SK-N-SH treated with all-trans-retinoic acid at 6 μM for 48 hours (cell line): Measurements from ENCODE around the gene ONECUT3.

Experiments used
- ATAC-seq: fragments of 200-7000 bp; cut with Tn5 transposase; 3 replicates; pipeline ENCODE4 v1.9.1; 2020; ENCODE audit warnings: mild to moderate bottlenecking, moderate library complexity
- BACH2 ChIP-seq: fragments of 250-450 bp; sonication (Bioruptor Pico); IDR thresholded peaks from 2 replicates; pipeline ENCODE4 v1.9.0; 2021; ENCODE audit warnings: mild to moderate bottlenecking, borderline replicate concordance
- CSDC2 ChIP-seq: fragments of 250-450 bp; sonication (Bioruptor Pico); IDR thresholded peaks from 2 replicates; pipeline ENCODE4 v1.5.0; 2020; ENCODE audit warnings: mild to moderate bottlenecking, moderate library complexity
- ESRRG ChIP-seq: fragments of 250-450 bp; sonication (Bioruptor Pico); IDR thresholded peaks from 2 replicates; pipeline ENCODE4 v1.6.1; 2021; ENCODE audit warnings: mild to moderate bottlenecking
- ISL1 ChIP-seq: fragments of 250-450 bp; sonication (Bioruptor Pico); IDR thresholded peaks from 2 replicates; pipeline ENCODE4 v2.1.2; 2022; ENCODE audit warnings: mild to moderate bottlenecking, moderate library complexity
- OSR1 ChIP-seq: fragments of 250-450 bp; sonication (Bioruptor Pico); IDR thresholded peaks from 2 replicates; pipeline ENCODE4 v1.8.0; 2022; ENCODE audit warnings: moderate library complexity, mild to moderate bottlenecking, inconsistent platforms
- PATZ1 ChIP-seq: fragments of 250-450 bp; sonication (Bioruptor Pico); IDR thresholded peaks from 2 replicates; pipeline ENCODE4 v1.8.0; 2020; ENCODE audit warnings: mild to moderate bottlenecking, moderate library complexity, borderline replicate concordance
- PPARA ChIP-seq: fragments of 250-450 bp; sonication (Bioruptor Pico); IDR thresholded peaks from 2 replicates; pipeline ENCODE4 v1.5.0; 2020; ENCODE audit warnings: mild to moderate bottlenecking, borderline replicate concordance
- RARB ChIP-seq: fragments of 250-450 bp; sonication (Bioruptor Pico); IDR thresholded peaks from 2 replicates; pipeline ENCODE4 v1.8.0; 2021; ENCODE audit warnings: mild to moderate bottlenecking, moderate library complexity
- SNAI2 ChIP-seq: fragments of 250-450 bp; sonication (Bioruptor Pico); IDR thresholded peaks from 2 replicates; pipeline ENCODE4 v1.5.0; 2020; ENCODE audit warnings: mild to moderate bottlenecking, moderate library complexity
- TOX ChIP-seq: fragments of 250-450 bp; sonication (Bioruptor Pico); IDR thresholded peaks from 2 replicates; pipeline ENCODE4 v1.8.0; 2021; ENCODE audit warnings: mild to moderate bottlenecking, moderate library complexity, borderline replicate concordance
- TSHZ2 ChIP-seq: fragments of 250-450 bp; sonication (Bioruptor Pico); IDR thresholded peaks from 2 replicates; pipeline ENCODE4 v1.5.0; 2020; ENCODE audit warnings: mild to moderate bottlenecking, moderate library complexity
- ZC3H10 ChIP-seq: fragments of 250-450 bp; sonication (Bioruptor Pico); IDR thresholded peaks from 2 replicates; pipeline ENCODE4 v1.5.1; 2021; ENCODE audit warnings: mild to moderate bottlenecking, moderate library complexity
- ZFP3 ChIP-seq: fragments of 250-450 bp; sonication (Bioruptor Pico); IDR thresholded peaks from 2 replicates; pipeline ENCODE4 v1.5.0; 2020; ENCODE audit warnings: mild to moderate bottlenecking, moderate library complexity
- ZNF565 ChIP-seq: fragments of 450-650 bp; formaldehyde crosslinking; conservative IDR thresholded peaks from 2 replicates; pipeline ENCODE4 v1.5.0; 2020; ENCODE audit warnings: low read depth, mild to moderate bottlenecking, moderate library complexity
- ZNF70 ChIP-seq: fragments of 450-650 bp; formaldehyde crosslinking; IDR thresholded peaks from 2 replicates; pipeline ENCODE4 v1.5.0; 2020; ENCODE audit warnings: mild to moderate bottlenecking, moderate library complexity
- ZNF8 ChIP-seq: fragments of 450-650 bp; formaldehyde crosslinking; IDR thresholded peaks from 2 replicates; pipeline ENCODE4 v1.5.0; 2020; ENCODE audit warnings: mild to moderate bottlenecking, moderate library complexity
- TF ChIP-seq, protein P1 (sequence below): fragments of 250-450 bp; sonication (Bioruptor Pico); IDR thresholded peaks from 2 replicates; pipeline ENCODE4 v1.5.1; 2021; ENCODE audit warnings: mild to moderate bottlenecking, moderate library complexity
- TF ChIP-seq, protein P2 (sequence below): fragments of 250-450 bp; sonication (Bioruptor Pico); IDR thresholded peaks from 2 replicates; pipeline ENCODE4 v1.8.0; 2021; ENCODE audit warnings: low read depth, mild to moderate bottlenecking, moderate library complexity, borderline replicate concordance
- TF ChIP-seq, protein P3 (sequence below): fragments of 250-450 bp; sonication (Bioruptor Pico); IDR thresholded peaks from 2 replicates; pipeline ENCODE4 v1.5.1; 2020; ENCODE audit warnings: low read depth, mild to moderate bottlenecking, moderate library complexity

ONECUT3 gene

GRCh38 chr19:1764729-1765128, 11.4 kb downstream of the ONECUT3 start (continued):
- TF ChIP-seq PATZ1 (CRISPR knock-in tag) = no peak
- no peak for TF ChIP-seq ZC3H10 (CRISPR knock-in tag)
- no peak for TF ChIP-seq SNAI2 (CRISPR knock-in tag)
- TF ChIP-seq TSHZ2 (CRISPR knock-in tag) = no peak

DNA sequence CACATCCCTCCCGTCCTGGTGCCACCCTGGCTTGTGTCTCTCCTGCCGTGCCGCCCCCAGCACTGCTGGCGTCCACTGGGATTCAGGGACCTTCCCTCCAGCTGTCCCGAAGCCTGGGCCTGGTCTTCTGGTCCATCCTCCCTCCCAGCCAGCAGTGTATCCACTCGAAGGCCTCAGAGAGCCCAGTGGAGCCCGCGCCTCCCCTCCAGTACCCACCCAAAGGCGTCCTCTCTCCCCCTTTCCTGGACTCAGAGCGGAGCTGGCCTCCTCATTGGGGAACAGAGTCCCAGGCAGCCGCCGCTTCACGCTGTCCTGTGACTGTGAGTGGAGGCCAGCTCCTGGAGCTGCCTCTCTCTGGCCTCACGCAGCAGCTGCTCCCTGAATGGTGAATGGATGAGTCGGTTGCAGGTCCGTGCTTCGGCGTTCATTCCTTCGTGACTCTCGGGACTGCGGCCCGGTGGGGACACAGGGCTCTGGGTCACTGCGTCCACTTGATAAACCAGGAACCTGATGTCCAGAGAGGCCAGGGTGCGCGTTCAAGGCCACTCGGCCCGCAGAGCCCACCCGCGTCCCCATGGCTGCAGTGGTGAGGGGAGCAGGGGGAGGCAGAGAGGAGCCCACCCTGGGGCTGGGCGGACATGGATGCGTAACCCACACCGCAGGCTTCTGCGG, 12.1 kb downstream of the ONECUT3 start:
- no peak for ATAC-seq
- TF ChIP-seq ZC3H10 (CRISPR knock-in tag) (no peak), SNAI2 (CRISPR knock-in tag) (no peak), PPARA (CRISPR knock-in tag) (no peak), TSHZ2 (CRISPR knock-in tag) (no peak), TOX (CRISPR knock-in tag) (no peak), ESRRG (no peak), ZNF70 (CRISPR knock-in tag) (no peak), RARB (no peak), CSDC2 (no peak), OSR1 (no peak), ZNF565 (no peak)
- TF ChIP-seq, protein P1, sequence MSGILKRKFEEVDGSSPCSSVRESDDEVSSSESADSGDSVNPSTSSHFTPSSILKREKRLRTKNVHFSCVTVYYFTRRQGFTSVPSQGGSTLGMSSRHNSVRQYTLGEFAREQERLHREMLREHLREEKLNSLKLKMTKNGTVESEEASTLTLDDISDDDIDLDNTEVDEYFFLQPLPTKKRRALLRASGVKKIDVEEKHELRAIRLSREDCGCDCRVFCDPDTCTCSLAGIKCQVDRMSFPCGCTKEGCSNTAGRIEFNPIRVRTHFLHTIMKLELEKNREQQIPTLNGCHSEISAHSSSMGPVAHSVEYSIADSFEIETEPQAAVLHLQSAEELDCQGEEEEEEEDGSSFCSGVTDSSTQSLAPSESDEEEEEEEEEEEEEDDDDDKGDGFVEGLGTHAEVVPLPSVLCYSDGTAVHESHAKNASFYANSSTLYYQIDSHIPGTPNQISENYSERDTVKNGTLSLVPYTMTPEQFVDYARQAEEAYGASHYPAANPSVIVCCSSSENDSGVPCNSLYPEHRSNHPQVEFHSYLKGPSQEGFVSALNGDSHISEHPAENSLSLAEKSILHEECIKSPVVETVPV (CRISPR knock-in tag) = no peak
- TF ChIP-seq, protein P2, sequence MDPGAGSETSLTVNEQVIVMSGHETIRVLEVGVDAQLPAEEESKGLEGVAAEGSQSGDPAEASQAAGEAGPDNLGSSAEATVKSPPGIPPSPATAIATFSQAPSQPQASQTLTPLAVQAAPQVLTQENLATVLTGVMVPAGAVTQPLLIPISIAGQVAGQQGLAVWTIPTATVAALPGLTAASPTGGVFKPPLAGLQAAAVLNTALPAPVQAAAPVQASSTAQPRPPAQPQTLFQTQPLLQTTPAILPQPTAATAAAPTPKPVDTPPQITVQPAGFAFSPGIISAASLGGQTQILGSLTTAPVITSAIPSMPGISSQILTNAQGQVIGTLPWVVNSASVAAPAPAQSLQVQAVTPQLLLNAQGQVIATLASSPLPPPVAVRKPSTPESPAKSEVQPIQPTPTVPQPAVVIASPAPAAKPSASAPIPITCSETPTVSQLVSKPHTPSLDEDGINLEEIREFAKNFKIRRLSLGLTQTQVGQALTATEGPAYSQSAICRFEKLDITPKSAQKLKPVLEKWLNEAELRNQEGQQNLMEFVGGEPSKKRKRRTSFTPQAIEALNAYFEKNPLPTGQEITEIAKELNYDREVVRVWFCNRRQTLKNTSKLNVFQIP (CRISPR knock-in tag) = no peak

DNA sequence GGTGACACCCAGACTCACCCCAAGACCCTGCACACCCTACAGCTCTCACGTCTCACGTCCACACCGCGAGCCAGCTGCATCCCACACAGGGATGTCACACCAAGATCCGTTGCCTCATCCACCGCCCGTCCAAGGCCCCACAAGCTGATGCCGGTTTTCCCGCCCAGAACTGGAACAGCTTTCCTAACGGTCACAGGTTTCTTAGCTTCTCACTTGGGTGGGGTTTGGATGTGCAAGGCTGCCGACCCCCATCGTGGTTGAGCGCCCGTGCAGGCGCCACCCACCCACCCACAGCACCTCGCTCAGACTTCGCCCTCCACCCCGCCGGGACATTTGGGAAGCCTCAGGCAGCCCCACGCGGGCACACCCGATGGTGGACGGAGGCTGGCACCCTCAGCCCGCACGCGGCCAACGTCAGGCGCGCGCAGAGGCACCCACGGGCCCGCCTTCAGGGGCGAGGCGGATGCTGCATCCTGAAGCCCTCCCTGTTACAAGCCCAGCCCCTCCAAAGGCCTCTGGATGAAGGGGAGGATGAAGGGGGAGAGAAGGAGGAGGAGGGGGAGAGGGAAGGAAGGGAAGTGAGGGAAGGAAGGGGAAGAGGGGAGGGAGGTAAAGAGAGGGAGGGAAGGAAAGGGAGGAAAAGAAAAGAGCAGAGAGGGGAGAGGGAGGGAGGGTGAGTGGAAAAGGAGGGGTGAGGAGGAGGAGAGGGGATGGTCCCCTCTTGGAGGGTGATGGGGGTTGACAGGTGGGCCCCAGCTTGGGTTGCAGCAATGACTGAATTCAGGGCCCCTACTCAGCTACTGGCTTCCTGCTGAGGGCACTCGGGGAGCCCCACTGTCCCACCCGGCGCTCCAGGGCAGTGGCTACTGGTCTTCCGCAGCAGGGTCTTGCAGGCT, 12.8 kb downstream of the ONECUT3 start:
- ATAC-seq = no peak
- TF ChIP-seq ZNF8 (no peak), SNAI2 (CRISPR knock-in tag) (no peak), ZNF565 (no peak), TOX (CRISPR knock-in tag) (no peak), ZC3H10 (CRISPR knock-in tag) (no peak), ZNF70 (CRISPR knock-in tag) (no peak), PATZ1 (CRISPR knock-in tag) (no peak), ZFP3 (no peak), ISL1 (no peak), RARB (no peak), BACH2 (CRISPR knock-in tag) (no peak)
- TF ChIP-seq, protein P3, sequence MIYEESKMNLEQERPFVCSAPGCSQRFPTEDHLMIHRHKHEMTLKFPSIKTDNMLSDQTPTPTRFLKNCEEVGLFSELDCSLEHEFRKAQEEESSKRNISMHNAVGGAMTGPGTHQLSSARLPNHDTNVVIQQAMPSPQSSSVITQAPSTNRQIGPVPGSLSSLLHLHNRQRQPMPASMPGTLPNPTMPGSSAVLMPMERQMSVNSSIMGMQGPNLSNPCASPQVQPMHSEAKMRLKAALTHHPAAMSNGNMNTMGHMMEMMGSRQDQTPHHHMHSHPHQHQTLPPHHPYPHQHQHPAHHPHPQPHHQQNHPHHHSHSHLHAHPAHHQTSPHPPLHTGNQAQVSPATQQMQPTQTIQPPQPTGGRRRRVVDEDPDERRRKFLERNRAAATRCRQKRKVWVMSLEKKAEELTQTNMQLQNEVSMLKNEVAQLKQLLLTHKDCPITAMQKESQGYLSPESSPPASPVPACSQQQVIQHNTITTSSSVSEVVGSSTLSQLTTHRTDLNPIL = no peak
- TF ChIP-seq, protein P2 (CRISPR knock-in tag) = no peak
